B cell (primary cell): ENCODE data around the gene HBQ1. TPM values are rescaled to one million over a fixed set of nuclear protein-coding genes. Genes with fewer than 3 reads are reported as not detected.

ENCODE experiments used
- ATAC-seq: fragments of 200-7000 bp; cut with Tn5 transposase; one replicate; pipeline ENCODE4 v1.10.0; 2021; ENCODE audit warnings: low read depth, mild to moderate bottlenecking, moderate number of reproducible peaks, moderate library complexity
- CTCF ChIA-PET: fragments of 350-600 bp; sonication (Branson Sonifier 250); formaldehyde crosslinking; loops from one replicate; lab custom pipeline; 2021; ENCODE audit warnings: antibody characterized with exemption, inconsistent platforms; lab: Charles Lee
- POLR2A ChIA-PET: fragments of 350-600 bp; sonication (Branson Sonifier 250); formaldehyde crosslinking; loops from one replicate; lab custom pipeline; 2021; ENCODE audit warnings: antibody characterized with exemption; lab: Charles Lee
- DNase-seq: peaks from one replicate; pipeline ENCODE4 v3.0.0; 2013
- H2AFZ ChIP-seq: 2 replicates; pipeline ENCODE4 v1.6.1; 2012; ENCODE audit warnings: mild to moderate bottlenecking, low read depth, low read length; ENCODE audit not compliant: insufficient read depth, poor library complexity, severe bottlenecking
- H3K27ac ChIP-seq, 2 donors: 1 replicate in 1 of 2; 2 replicates in 1 of 2; pipeline ENCODE4 v1.5.1; 2012 to 2013; ENCODE audit warnings: low read length in 2 of 2, mild to moderate bottlenecking in 2 of 2, moderate library complexity in 1 of 2
- H3K27me3 ChIP-seq, 4 experiments: fragments of 200-600 bp in 1 of 4; sonication (generic) in 1 of 4; replicated peaks in 1 of 4; 1 replicate in 2 of 4; 2 replicates in 2 of 4; pipeline versions ENCODE4 v1.6.1 to v1.7.0; 2013 to 2016; ENCODE audit warnings: low read length in 3 of 4, mild to moderate bottlenecking in 2 of 4, mixed read lengths in 1 of 4, moderate library complexity in 1 of 4; ENCODE audit not compliant: insufficient read depth in 4 of 4, control insufficient read depth in 3 of 4; ENCODE audit errors: control extremely low read depth in 1 of 4
- H3K36me3 ChIP-seq, 2 experiments: replicated peaks in 1 of 2; 1 replicate in 1 of 2; 2 replicates in 1 of 2; pipeline versions ENCODE4 v1.6.1 to v1.7.1; 2013; ENCODE audit warnings: low read length in 1 of 2; ENCODE audit not compliant: insufficient read depth in 2 of 2, control insufficient read depth in 1 of 2; ENCODE audit errors: control extremely low read depth in 1 of 2, extremely low read depth in 1 of 2
- H3K4me1 ChIP-seq, 2 donors: fragments of 200-600 bp in 1 of 2; sonication (generic) in 1 of 2; 1 replicate in 1 of 2; 2 replicates in 1 of 2; pipeline versions ENCODE4 v1.5.1 to v1.6.1; 2013 to 2017; ENCODE audit warnings: low read length in 2 of 2; ENCODE audit not compliant: control insufficient read depth in 2 of 2, insufficient read depth in 2 of 2
- H3K4me2 ChIP-seq: replicated peaks from 2 replicates; pipeline ENCODE3; 2012; ENCODE audit warnings: mild to moderate bottlenecking, low read depth, low read length; ENCODE audit not compliant: poor library complexity, severe bottlenecking
- H3K4me3 ChIP-seq, 5 experiments: fragments of 200-600 bp in 1 of 5; sonication (generic) in 1 of 5; 1 replicate in 3 of 5; 2 replicates in 2 of 5; pipeline versions ENCODE4 v1.5.1 to v1.7.0; 2011 to 2016; ENCODE audit warnings: low read length in 4 of 5, mild to moderate bottlenecking in 4 of 5, low read depth in 2 of 5, control low read depth in 1 of 5, moderate library complexity in 1 of 5; ENCODE audit not compliant: insufficient read depth in 1 of 5; ENCODE audit errors: control extremely low read depth in 1 of 5, extremely low read depth in 1 of 5
- H3K79me2 ChIP-seq: fragments of 200-600 bp; sonication (generic); one replicate; pipeline ENCODE4 v1.6.0; 2016; ENCODE audit warnings: low read length; ENCODE audit not compliant: control insufficient read depth, insufficient read depth
- H3K9ac ChIP-seq: fragments of 200-600 bp; sonication (generic); 2 replicates; pipeline ENCODE4 v1.6.1; 2017; ENCODE audit warnings: mild to moderate bottlenecking, low read length, moderate library complexity
- H3K9me3 ChIP-seq, 3 donors: one replicate each; pipeline versions ENCODE4 v1.6.1 to v1.7.1; 2013; ENCODE audit warnings: low read length in 2 of 3; ENCODE audit not compliant: control insufficient read depth in 2 of 3, insufficient read depth in 1 of 3; ENCODE audit errors: control extremely low read depth in 1 of 3
- H4K20me1 ChIP-seq: 2 replicates; pipeline ENCODE4 v1.6.0; 2012; ENCODE audit warnings: mild to moderate bottlenecking, low read length; ENCODE audit not compliant: insufficient read depth, control insufficient read depth, poor library complexity, severe bottlenecking
- H3K27ac Mint-ChIP-seq: one replicate; pipeline ENCODE4 v1.8.0; 2021; ENCODE audit warnings: mixed read lengths
- H3K27me3 Mint-ChIP-seq: one replicate; pipeline ENCODE4 v1.8.0; 2021; ENCODE audit warnings: mixed read lengths
- H3K4me1 Mint-ChIP-seq: one replicate; pipeline ENCODE4 v1.8.0; 2021; ENCODE audit warnings: mixed read lengths
- H3K4me3 Mint-ChIP-seq: one replicate; pipeline ENCODE4 v1.8.0; 2021; ENCODE audit warnings: mixed read lengths
- H3K9me3 Mint-ChIP-seq: one replicate; pipeline ENCODE4 v1.8.0; 2022; ENCODE audit warnings: mixed read lengths; ENCODE audit not compliant: insufficient read depth
- EZH2 ChIP-seq: IDR thresholded peaks from 2 replicates; pipeline ENCODE4 v1.6.1; 2012; ENCODE audit warnings: borderline replicate concordance, low read depth, mild to moderate bottlenecking, moderate library complexity, low read length; ENCODE audit not compliant: insufficient read depth, poor library complexity, severe bottlenecking
- WGBS: methylation state at CpG from one replicate; pipeline ENCODE4 v1.1.5; 2013; ENCODE audit warnings: missing lambda C conversion rate; ENCODE audit not compliant: insufficient coverage; 5-methylcytosine and 5-hydroxymethylcytosine counted together
- intact Hi-C: fragments of 100-400 bp; cut with micrococcal nuclease; formaldehyde crosslinking; loops from one replicate; pipeline ENCODE4 v1.10.0; 2022
- polyA plus RNA-seq: library from polyadenylated mRNA; depleted of rRNA; stranded (reverse); fragments of >200 nt; gene quantifications from 2 replicates; pipeline ENCODE4 v1.2.3, GENCODE V29; 2012
- total RNA-seq, 2 donors: library from RNA; stranded (reverse); fragments of 120-200 nt in 1 of 2; gene quantifications; 1 replicate in 1 of 2; 2 replicates in 1 of 2; pipeline versions ENCODE4 v1.2.3 to v1.2.4, GENCODE V29; 2013 to 2022
- TF ChIP-seq, protein P1 (sequence below): fragments of 200-600 bp; IDR thresholded peaks from one replicate; pipeline ENCODE4 v1.8.0; 2022; ENCODE audit warnings: antibody characterized with exemption, mild to moderate bottlenecking

Gene HBQ1
- total and polyA plus RNA-seq, 2 donors (not counting 1 experiment from before 2014, with no cell fraction given): not detected

DNA sequence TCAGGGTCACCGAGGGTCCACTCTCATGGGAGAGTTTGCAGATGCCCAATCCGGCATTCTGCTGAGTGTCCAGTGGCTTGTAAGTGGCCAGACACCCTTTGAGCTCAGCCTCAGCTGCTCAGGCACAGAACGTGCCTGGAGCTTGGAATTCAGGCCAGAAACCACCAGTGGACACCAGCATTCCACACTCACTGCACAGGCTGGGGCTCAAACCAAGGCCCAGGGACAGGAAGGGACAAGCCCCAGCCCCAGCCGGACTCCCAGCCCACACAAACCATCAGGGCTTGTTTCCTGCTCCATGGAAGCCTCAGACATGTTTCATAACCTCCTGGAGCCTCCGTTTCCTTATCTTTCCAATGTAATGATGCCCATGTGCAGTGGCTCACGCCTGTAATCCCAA is 36.8 kb upstream of the HBQ1 start:
- no peaks in the 10 kb centered on the region for H3K9me3 Mint-ChIP-seq
- Histone ChIP-seq H2AFZ (no peak overlapping the region), H3K9me3 (peaks cover 0 to 7% (median 0%) of the 10 kb centered on the region in 3 donors), H3K79me2 (no peaks in the 10 kb centered on the region), H3K27ac (no peak overlapping the region), H3K27me3 (peaks cover 0 to 9% (median 0%) of the 10 kb centered on the region in 4 experiments), H3K4me2 (no peak overlapping the region), H3K4me3 (no peak overlapping the region), H3K36me3 (no peaks in the 10 kb centered on the region), H4K20me1 (no peaks in the 10 kb centered on the region), H3K9ac (no peak overlapping the region), H3K4me1 (no peaks in the 10 kb centered on the region)
- POLR2A ChIA-PET: no interaction called here
- peaks cover 24% of the 10 kb centered on the region for H3K27me3 Mint-ChIP-seq
- CTCF ChIA-PET: no interaction called here
- no peak for TF ChIP-seq EZH2
- TF ChIP-seq, protein P1, sequence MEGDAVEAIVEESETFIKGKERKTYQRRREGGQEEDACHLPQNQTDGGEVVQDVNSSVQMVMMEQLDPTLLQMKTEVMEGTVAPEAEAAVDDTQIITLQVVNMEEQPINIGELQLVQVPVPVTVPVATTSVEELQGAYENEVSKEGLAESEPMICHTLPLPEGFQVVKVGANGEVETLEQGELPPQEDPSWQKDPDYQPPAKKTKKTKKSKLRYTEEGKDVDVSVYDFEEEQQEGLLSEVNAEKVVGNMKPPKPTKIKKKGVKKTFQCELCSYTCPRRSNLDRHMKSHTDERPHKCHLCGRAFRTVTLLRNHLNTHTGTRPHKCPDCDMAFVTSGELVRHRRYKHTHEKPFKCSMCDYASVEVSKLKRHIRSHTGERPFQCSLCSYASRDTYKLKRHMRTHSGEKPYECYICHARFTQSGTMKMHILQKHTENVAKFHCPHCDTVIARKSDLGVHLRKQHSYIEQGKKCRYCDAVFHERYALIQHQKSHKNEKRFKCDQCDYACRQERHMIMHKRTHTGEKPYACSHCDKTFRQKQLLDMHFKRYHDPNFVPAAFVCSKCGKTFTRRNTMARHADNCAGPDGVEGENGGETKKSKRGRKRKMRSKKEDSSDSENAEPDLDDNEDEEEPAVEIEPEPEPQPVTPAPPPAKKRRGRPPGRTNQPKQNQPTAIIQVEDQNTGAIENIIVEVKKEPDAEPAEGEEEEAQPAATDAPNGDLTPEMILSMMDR: no peak
- H3K4me3 Mint-ChIP-seq: no peak overlapping the region
- 72% methylated on average over 6 of the region's 6 CpGs for WGBS
- intact Hi-C loops: no loop called here
- peaks cover 3% of the 10 kb centered on the region for H3K4me1 Mint-ChIP-seq
- H3K27ac Mint-ChIP-seq: no peak overlapping the region
- DNase-seq (no peak), ATAC-seq (no peak)

DNA sequence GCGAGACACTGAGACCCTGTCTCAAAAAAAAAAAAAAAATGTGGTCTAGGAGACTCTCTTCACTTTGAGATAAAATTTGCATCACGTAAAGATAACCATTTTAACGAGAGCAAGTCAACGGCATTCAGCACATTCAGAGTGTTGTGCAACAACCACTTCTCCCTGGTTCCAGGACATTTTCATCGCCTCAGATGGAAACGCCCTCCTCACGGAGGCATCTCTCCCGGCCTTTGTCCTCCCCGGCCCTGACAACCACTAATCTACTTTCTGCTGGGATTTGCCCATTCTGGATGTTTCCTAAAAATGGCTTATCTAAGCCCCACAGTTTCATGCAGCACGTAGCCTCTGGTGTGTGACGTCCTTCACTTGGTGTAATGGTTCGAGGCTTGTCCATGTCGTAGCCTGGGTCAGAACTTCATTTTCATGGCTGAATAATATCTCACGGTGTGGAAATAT is 35.4 kb upstream of the HBQ1 start:
- H3K27me3 Mint-ChIP-seq: peaks cover 35% of the 10 kb centered on the region
- peaks cover 0 to 3% (median 0%) of the 10 kb centered on the region in 3 donors for H3K9me3 ChIP-seq
- no peak overlapping the region for H3K27ac ChIP-seq
- ATAC-seq (no peak), DNase-seq (no peak)
- ChIA-PET POLR2A (no interaction called here), CTCF (no interaction called here)
- no peak overlapping the region for H3K27ac Mint-ChIP-seq
- intact Hi-C loops: no loop called here
- no peak overlapping the region for H3K9ac ChIP-seq
- no peaks in the 10 kb centered on the region for H3K36me3 ChIP-seq
- no peak overlapping the region for H2AFZ ChIP-seq
- H3K27me3 ChIP-seq: peaks cover 0 to 15% (median 0%) of the 10 kb centered on the region in 4 experiments
- H3K4me3 ChIP-seq: no peak overlapping the region
- no peak overlapping the region for H3K4me3 Mint-ChIP-seq
- TF ChIP-seq EZH2: no peak
- TF ChIP-seq, protein P1: no peak
- 93% methylated on average over 14 of the region's 14 CpGs for WGBS
- H3K79me2 ChIP-seq: no peaks in the 10 kb centered on the region
- no peak overlapping the region for H3K4me2 ChIP-seq
- H3K4me1 Mint-ChIP-seq: no peaks in the 10 kb centered on the region
- no peaks in the 10 kb centered on the region for H3K4me1 ChIP-seq
- H3K9me3 Mint-ChIP-seq: no peaks in the 10 kb centered on the region
- no peaks in the 10 kb centered on the region for H4K20me1 ChIP-seq
